HepG2 (cell line): ENCODE measurements around the gene CHMP5. TPM values are rescaled to one million over a fixed set of nuclear protein-coding genes. Genes with fewer than 3 reads are reported as not detected.
A peak's percentile ranks its signal among the peaks of the same experiment; 100 is the strongest.

Source experiments
- FOXO1 ChIP-seq: sonication (generic); formaldehyde crosslinking; IDR thresholded peaks from 2 replicates; pipeline ENCODE4 v1.4.0; 2020; ENCODE audit warnings: missing genetic modification reagents
- KDM4B ChIP-seq: sonication (generic); formaldehyde crosslinking; IDR thresholded peaks from 2 replicates; pipeline ENCODE4 v1.4.0; 2020; ENCODE audit warnings: missing genetic modification reagents
- KLF13 ChIP-seq: sonication (generic); formaldehyde crosslinking; IDR thresholded peaks from 2 replicates; pipeline ENCODE4 v1.4.0; 2020; ENCODE audit warnings: mild to moderate bottlenecking, missing genetic modification reagents
- MEIS2 ChIP-seq: sonication (generic); formaldehyde crosslinking; IDR thresholded peaks from 2 replicates; pipeline ENCODE4 v1.9.0; 2021; ENCODE audit warnings: mild to moderate bottlenecking, missing genetic modification reagents
- SETDB1 ChIP-seq: sonication (generic); formaldehyde crosslinking; IDR thresholded peaks from 2 replicates; pipeline ENCODE4 v1.5.1; 2020; ENCODE audit warnings: missing genetic modification reagents, mild to moderate bottlenecking, borderline replicate concordance
- SP140L ChIP-seq: sonication (generic); formaldehyde crosslinking; IDR thresholded peaks from 2 replicates; pipeline ENCODE4 v1.4.0; 2020; ENCODE audit warnings: missing genetic modification reagents, borderline replicate concordance
- ZNF207 ChIP-seq: fragments of 450-650 bp; IDR thresholded peaks from 2 replicates; pipeline ENCODE4 v1.6.1; 2016; ENCODE audit warnings: antibody characterized with exemption, borderline replicate concordance
- ZNF235 ChIP-seq: sonication (generic); formaldehyde crosslinking; IDR thresholded peaks from 2 replicates; pipeline ENCODE4 v1.8.1; 2023; ENCODE audit warnings: mild to moderate bottlenecking, missing genetic modification reagents, borderline replicate concordance
- ZNF790 ChIP-seq: sonication (generic); formaldehyde crosslinking; IDR thresholded peaks from 2 replicates; pipeline ENCODE4 v1.8.0; 2022; ENCODE audit warnings: missing genetic modification reagents, mild to moderate bottlenecking, borderline replicate concordance
- polyA plus RNA-seq, 8 experiments: library from polyadenylated mRNA; depleted of rRNA in 3 of 8; stranded (reverse) in 7 of 8; unstranded in 1 of 8; fragments of >200 nt; fragmentation: Illumina TruSeq in 4 of 8; extraction: Trizol in 4 of 8; gene quantifications; 2 replicates each; pipeline versions ENCODE4 v1.2.1 to v1.2.3, GENCODE V29; 2011 to 2016; ENCODE audit warnings: low read depth in 4 of 8, missing spikeins in 1 of 8, mixed read lengths in 1 of 8; ENCODE audit not compliant: insufficient read depth in 1 of 8
- total RNA-seq, 5 experiments: library from RNA; depleted of rRNA; stranded (reverse); fragments of >200 nt; fragmentation: Illumina TruSeq; extraction: Trizol; gene quantifications; 2 replicates each; pipeline ENCODE4 v1.2.3, GENCODE V29; 2016; ENCODE audit warnings: low read depth in 1 of 5
- TF ChIP-seq, protein P1 (sequence below): sonication (generic); formaldehyde crosslinking; IDR thresholded peaks from 2 replicates; pipeline ENCODE4 v1.4.0; 2020; ENCODE audit warnings: mild to moderate bottlenecking, missing genetic modification reagents
- TF ChIP-seq, protein P2 (sequence below): fragments of 450-650 bp; IDR thresholded peaks from 2 replicates; pipeline ENCODE4 v1.6.1; 2017
- TF ChIP-seq, protein P3 (sequence below): sonication (generic); formaldehyde crosslinking; IDR thresholded peaks from 2 replicates; pipeline ENCODE4 v1.4.0; 2020; ENCODE audit warnings: low read depth, mild to moderate bottlenecking, missing genetic modification reagents

Gene CHMP5
- total and polyA plus RNA-seq, 2 of the 13 experiments (the other 11 are each of a cell fraction or from before 2014, with no cell fraction given): 46.0 to 57.3 TPM

DNA sequence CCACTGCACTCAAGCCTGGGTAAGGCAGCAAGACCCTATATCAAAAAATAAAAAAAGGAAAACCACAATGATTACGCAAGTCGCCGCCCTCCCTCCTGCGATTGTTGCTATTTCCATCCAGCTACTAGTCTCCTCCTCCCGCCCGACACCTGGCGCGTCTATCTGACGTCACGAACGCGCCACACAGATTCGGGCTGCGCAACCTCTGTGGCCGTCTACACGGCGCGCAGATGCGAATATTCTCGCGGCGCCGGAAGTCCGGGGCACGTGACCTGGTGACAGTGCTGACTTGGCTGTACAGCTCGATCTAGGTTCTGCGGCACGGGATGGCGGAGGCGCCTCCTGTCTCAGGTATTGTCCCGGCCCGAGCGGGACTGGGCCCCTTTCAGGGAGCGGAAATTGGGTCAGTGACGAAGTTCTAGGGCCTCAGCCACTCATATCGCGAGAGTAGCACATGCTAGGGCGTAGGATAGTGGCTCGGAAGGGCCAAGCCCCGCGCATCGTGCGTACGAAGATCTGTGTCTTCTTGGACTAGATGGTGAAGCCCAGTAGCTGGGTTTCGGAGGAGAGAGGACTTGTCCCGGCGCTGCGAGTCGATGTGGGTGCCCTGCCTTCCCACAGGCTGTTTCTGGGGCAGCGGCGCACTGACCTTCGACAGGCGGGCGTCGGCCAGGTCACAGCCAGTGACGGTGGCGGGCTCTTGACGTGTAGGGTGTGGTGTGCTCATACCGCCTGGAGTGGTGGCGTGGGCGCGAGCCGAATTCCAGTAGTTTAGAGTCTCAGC is 25.6 kb downstream of the CHMP5 start, which contains the start of gene NFX1 (continued):
- TF ChIP-seq, protein P1, sequence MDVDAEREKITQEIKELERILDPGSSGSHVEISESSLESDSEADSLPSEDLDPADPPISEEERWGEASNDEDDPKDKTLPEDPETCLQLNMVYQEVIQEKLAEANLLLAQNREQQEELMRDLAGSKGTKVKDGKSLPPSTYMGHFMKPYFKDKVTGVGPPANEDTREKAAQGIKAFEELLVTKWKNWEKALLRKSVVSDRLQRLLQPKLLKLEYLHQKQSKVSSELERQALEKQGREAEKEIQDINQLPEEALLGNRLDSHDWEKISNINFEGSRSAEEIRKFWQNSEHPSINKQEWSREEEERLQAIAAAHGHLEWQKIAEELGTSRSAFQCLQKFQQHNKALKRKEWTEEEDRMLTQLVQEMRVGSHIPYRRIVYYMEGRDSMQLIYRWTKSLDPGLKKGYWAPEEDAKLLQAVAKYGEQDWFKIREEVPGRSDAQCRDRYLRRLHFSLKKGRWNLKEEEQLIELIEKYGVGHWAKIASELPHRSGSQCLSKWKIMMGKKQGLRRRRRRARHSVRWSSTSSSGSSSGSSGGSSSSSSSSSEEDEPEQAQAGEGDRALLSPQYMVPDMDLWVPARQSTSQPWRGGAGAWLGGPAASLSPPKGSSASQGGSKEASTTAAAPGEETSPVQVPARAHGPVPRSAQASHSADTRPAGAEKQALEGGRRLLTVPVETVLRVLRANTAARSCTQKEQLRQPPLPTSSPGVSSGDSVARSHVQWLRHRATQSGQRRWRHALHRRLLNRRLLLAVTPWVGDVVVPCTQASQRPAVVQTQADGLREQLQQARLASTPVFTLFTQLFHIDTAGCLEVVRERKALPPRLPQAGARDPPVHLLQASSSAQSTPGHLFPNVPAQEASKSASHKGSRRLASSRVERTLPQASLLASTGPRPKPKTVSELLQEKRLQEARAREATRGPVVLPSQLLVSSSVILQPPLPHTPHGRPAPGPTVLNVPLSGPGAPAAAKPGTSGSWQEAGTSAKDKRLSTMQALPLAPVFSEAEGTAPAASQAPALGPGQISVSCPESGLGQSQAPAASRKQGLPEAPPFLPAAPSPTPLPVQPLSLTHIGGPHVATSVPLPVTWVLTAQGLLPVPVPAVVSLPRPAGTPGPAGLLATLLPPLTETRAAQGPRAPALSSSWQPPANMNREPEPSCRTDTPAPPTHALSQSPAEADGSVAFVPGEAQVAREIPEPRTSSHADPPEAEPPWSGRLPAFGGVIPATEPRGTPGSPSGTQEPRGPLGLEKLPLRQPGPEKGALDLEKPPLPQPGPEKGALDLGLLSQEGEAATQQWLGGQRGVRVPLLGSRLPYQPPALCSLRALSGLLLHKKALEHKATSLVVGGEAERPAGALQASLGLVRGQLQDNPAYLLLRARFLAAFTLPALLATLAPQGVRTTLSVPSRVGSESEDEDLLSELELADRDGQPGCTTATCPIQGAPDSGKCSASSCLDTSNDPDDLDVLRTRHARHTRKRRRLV (CRISPR knock-in tag): peak; percentile 85; the same call in 1 of the 2 replicates
- TF ChIP-seq ZNF235 (CRISPR knock-in tag) (peak; percentile 68), ZNF207 (no peak), FOXO1 (CRISPR knock-in tag) (peak; percentile 66), ZNF790 (CRISPR knock-in tag) (peak; percentile 83; the same call in 1 of the 2 replicates), SETDB1 (no peak), KDM4B (CRISPR knock-in tag) (peak; percentile 68), KLF13 (CRISPR knock-in tag) (0 out of 2 replicates have a peak, but pooled peaks have one; percentile 81), MEIS2 (CRISPR knock-in tag) (0 out of 2 replicates have a peak, but pooled peaks have one; percentile 28), SP140L (CRISPR knock-in tag) (0 out of 2 replicates have a peak, but pooled peaks have one; percentile 84)
- TF ChIP-seq, protein P2, sequence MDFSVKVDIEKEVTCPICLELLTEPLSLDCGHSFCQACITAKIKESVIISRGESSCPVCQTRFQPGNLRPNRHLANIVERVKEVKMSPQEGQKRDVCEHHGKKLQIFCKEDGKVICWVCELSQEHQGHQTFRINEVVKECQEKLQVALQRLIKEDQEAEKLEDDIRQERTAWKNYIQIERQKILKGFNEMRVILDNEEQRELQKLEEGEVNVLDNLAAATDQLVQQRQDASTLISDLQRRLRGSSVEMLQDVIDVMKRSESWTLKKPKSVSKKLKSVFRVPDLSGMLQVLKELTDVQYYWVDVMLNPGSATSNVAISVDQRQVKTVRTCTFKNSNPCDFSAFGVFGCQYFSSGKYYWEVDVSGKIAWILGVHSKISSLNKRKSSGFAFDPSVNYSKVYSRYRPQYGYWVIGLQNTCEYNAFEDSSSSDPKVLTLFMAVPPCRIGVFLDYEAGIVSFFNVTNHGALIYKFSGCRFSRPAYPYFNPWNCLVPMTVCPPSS: no peak
- TF ChIP-seq, protein P3, sequence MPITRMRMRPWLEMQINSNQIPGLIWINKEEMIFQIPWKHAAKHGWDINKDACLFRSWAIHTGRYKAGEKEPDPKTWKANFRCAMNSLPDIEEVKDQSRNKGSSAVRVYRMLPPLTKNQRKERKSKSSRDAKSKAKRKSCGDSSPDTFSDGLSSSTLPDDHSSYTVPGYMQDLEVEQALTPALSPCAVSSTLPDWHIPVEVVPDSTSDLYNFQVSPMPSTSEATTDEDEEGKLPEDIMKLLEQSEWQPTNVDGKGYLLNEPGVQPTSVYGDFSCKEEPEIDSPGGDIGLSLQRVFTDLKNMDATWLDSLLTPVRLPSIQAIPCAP (CRISPR knock-in tag): 0 out of 2 replicates have a peak, but pooled peaks have one; percentile 32
